Spleen (tissue), 7 donors: ENCODE results near the gene BEND7.

Source experiments
- CTCF ChIP-seq, 11 experiments: fragments of 200-600 bp in 7 of 11; fragments of 450-650 bp in 4 of 11; sonication (generic) in 4 of 11; IDR thresholded peaks in 8 of 11; conservative IDR thresholded peaks in 3 of 11; 1 replicate in 7 of 11; 2 replicates in 4 of 11; pipeline versions ENCODE4 v1.4.0 to v1.8.0; 2016 to 2021; ENCODE audit warnings: antibody characterized with exemption in 11 of 11, inconsistent platforms in 4 of 11, mild to moderate bottlenecking in 1 of 11
- POLR2AphosphoS5 ChIP-seq, 3 donors: sonication (generic); formaldehyde crosslinking; IDR thresholded peaks; one replicate each; pipeline ENCODE4 v1.5.1; 2017; ENCODE audit warnings: antibody characterized with exemption in 3 of 3
- donor health status: DM: no; HTN: no; CAD: no; lungs with moderate emphysema.
- donor health status: DM: no; HTN: no; CAD: no.
- donor health status: DM: no; HTN: no; CAD: no.

GRCh38 chr10:13515467-13515866 lies 13.3 kb downstream of the BEND7 start:
- TF ChIP-seq CTCF (IDR thresholded peaks at IDR 0.05 in 8 of 11, conservative IDR thresholded peaks at IDR 0.05 in 3 of 11): no peak
- no peak for TF ChIP-seq POLR2AphosphoS5 (IDR thresholded peaks at IDR 0.05)
